Measurements from ENCODE around the gene SNAPC4.
"Not testable (repeated sequence)": the region's sequence is repeated elsewhere in the genome, so short reads cannot be mapped to it uniquely, and the experiment has no call there.

SNAPC4 gene

DNA sequence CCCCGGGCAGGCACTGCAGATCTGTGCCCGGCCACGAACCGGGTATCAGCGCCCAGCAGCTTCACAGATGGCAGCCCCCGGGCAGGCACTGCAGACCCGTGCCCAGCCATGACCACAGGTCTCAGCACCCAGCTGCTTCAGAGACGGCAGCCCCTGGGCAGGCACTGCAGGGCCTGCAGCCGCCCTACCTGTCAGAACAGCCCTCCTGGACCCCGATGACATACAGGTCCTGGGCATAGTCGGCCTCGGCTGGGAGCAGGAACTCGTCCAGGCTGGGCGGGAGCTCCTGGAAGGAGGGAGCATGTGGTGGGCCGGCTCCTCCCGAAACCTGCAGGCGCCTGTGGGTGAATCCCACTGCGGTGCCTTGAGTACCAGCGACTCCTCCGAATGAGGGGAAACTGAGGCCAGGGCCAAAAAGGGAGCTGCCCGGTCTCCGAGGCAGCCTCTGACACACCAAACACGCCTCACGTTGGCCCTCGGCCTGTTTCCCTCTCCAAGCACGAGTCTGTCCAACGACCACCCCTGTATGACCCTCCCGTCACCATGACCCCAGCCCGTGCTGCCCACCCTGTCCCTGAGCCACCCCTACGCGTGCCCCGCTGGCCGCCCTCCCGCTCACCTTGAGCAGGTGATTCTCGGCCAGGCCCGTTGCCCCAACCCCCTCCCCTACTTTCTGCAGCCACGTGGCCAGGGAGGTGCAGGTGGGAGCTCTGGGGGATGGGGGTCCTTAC, 34.0 kb upstream of the SNAPC4 start:
- no peak for DNase-seq (ENCODE audit: low read depth in 2 of 3, low spot score in 1 of 3)

DNA sequence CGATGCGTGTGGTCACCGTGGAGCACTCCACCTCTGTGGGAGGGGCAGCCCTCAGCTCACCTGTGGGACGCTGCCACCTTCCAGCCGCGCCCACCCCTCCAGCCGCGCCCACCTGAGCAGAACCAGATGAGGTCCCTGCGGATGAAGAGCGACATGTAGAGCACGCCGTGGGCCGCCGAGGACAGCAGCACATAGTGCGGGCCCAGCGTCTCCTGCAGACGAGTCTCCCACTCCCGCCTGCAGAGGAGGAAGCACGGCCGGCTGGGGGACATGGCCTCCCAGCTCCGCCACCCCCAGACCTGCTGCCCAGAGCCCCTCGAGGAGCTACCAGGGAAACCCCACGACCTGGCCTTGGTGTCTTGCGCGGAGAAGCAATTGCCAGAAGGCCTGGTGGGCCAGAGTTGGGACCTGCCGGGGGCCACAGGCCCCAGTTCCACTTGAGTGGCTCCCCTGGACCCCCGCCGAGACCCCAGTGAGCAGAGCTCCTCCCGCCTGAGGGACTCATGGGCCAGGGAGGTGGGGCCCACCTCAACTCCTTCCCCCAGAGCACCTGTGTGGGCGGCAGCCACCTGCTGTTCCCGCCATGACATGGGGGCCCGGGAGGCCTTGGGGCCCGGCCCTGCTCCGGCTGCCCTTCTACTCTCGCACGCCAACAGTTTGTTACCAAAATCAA, 33.2 kb upstream of the SNAPC4 start:
- DNase-seq (ENCODE audit: low read depth in 2 of 3, low spot score in 1 of 3): no peak

- DNase-seq (ENCODE audit: low read depth in 2 of 3, low spot score in 1 of 3): no peak
Observed at GRCh38 chr9:136432591-136432990, 32.6 kb upstream of the SNAPC4 start.

GRCh38 chr9:136431782-136432350, 31.9 kb upstream of the SNAPC4 start:
- no peak for DNase-seq (ENCODE audit: low read depth in 2 of 3, low spot score in 1 of 3)

- DNase-seq (ENCODE audit: low read depth in 2 of 3, low spot score in 1 of 3): no peak
Observed at GRCh38 chr9:136430588-136431234, 30.7 kb upstream of the SNAPC4 start.

- no peak for DNase-seq (ENCODE audit: low read depth in 2 of 3, low spot score in 1 of 3)
Observed at GRCh38 chr9:136429683-136430491, 29.9 kb upstream of the SNAPC4 start.

GRCh38 chr9:136429075-136429628, 29.2 kb upstream of the SNAPC4 start:
- DNase-seq (ENCODE audit: low read depth in 2 of 3, low spot score in 1 of 3): no peak

DNA sequence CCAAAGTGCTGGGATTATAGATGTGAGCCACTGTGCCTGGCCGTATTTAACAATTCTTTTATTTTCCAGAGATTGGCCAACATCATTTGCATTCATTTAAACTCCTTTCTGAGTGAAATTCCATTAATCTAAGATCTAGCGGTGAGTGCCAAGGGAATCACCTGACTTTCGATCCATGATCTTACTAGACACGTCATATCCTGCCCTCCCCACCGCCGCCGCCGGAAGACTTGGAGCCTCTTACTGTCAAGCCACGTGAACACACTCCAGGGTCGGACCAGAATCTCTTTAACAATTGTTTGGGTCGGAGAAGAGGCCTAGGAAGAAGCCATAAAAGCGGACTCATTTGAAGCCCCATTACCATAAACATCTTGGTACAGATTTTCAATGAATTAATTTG, 26.8 kb upstream of the SNAPC4 start:
- no peak for DNase-seq (ENCODE audit: low read depth in 2 of 3, low spot score in 1 of 3)

DNA sequence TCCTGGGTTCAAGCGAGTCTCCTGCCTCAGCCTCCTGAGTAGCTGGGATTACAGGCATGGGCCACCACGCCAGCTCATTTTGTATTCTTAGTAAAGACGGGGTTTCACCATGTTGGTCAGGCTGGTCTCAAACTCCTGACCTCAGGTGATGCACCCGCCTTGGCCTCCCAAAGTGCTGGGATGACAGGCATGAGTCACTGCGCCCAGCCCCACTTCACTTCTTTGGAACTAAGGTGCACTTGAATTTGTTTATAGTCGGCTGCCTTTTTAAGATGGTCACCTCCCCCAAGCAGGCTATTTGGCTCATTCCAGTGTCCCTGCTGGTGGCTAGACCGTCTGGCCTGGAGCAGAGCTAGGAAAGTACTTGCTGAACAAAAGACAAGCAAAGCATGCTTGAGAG, 25.4 kb upstream of the SNAPC4 start:
- DNase-seq (ENCODE audit: low read depth in 2 of 3, low spot score in 1 of 3): not testable (repeated sequence)

- DNase-seq (ENCODE audit: low read depth in 2 of 3, low spot score in 1 of 3): no peak
Observed at GRCh38 chr9:136424750-136425362, 24.9 kb upstream of the SNAPC4 start.

DNA sequence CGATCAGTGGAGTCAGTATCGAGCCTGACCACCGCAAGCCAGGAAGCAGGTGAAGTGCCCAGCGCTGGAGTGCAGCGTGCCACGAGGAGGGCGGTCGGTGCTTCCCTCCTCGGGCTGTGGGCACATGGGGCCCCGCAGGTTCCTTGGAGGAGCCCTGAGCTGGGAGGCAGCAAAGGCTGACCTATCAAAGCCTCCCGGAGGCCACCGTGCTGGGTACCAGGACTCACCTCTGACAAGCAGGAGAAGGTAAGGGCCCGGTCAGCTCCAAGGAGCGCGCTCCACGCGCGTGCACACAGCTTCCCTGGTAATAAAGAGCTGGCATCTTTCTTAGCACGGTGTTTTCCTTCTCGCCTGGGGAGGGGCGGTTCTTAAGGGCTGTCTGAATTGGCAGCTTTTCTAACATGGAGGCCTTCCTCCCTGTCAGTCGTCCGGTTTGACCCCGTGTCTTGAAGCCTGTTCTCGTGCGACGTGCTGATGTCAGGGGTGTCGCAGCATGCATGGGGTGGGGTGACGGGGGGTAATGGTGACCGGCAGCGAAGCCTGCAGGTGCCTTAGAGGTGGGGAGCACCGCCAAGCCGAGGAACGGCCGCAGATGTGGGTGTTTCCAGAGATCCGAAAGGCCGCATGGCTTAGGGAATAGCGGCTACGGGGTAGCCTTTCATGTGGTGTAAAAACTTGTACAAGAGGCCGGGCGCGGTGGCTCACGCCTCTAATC, 23.6 kb upstream of the SNAPC4 start:
- no peak for DNase-seq (ENCODE audit: low read depth in 2 of 3, low spot score in 1 of 3)

DNA sequence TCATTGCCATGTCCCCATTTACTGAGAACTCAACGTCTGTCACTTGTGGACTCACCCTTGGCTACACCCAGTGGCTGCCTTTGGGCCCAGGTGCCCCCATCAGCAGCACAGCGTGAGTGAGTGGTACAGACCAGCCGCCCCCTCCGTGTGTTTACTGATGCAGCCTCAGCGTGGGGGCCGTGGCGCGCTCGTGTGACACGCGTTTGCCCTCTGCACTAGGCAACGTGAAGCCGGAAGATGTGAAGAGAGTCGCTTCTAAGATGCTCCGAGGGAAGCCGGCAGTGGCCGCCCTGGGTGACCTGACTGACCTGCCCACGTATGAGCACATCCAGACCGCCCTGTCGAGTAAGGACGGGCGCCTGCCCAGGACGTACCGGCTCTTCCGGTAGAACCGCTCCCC, 22.9 kb upstream of the SNAPC4 start:
- DNase-seq (ENCODE audit: low read depth in 2 of 3, low spot score in 1 of 3): no peak

DNA sequence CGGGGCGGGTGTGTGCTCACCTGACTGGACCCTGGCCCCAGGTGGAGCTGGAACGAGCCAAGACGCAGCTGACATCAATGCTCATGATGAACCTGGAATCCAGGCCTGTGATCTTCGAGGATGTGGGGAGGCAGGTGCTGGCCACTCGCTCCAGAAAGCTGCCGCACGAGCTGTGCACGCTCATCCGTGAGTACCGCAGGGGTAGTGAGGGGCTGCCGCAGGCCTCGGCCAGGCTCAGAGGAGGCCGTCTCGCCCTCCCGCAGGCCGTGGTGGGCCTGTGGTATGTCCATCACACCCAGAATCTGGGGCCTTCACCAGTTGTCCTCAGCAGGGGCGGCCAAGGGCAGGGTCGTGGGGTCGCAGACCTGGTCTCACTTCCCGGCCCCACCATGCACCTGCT, 21.8 kb upstream of the SNAPC4 start:
- no peak for DNase-seq (ENCODE audit: low read depth in 2 of 3, low spot score in 1 of 3)

DNA sequence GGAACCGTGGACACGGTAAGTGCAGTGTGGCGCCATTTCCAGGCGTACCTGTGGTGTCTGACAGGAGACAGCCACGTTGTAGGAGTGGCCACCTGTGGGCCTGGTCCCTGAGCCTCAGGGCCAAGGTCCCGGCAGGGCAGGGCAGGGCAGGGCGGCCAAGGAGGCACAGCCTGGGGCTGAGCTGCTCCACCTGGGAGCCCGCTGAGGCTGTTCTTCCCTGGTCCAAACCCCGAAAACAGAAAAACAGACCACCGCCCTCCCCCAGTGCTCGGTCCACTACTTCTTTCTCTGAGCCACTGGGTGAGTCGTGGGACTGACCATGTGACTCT, 19.1 kb upstream of the SNAPC4 start:
- no peak for DNase-seq (ENCODE audit: low read depth in 2 of 3, low spot score in 1 of 3)

DNA sequence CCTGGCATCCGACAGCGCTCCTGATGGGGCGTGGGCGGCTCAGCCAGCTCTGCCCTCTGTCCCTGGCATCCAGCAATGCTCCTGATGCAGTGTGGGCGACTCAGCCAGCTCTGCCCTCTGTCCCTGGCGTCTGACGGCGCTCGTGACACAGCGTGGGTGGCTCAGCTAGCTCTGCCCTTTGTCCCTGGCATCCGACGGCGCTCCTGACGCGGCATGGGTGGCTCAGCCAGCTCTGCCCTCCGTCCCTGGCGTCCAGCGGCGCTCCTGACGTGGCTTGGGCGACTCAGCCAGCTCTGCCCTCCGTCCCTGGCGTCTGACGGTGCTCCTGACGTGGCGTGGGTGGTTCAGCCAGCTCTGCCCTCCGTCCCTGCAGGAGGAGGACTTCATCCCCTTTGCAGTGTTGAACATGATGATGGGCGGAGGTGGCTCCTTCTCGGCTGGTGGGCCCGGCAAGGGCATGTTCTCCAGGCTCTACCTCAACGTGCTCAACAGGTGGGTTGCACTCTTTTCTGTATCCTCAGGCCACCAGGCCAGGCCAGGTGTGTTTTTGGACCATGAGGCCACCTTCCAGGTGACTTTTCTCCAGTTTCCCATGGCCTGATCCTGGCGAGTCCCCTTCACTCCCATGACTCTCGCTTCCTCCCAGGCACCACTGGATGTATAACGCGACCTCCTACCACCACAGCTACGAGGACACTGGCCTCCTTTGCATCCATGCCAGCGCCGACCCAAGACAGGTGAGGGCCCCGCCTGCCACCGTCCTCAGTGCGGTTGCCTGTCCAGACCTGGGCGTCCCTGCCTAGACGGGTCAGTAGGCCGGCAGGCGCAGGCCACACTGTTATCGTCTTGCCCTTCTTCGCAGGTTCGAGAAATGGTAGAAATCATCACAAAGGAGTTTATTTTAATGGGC, 18.5 kb upstream of the SNAPC4 start:
- no peak for DNase-seq (ENCODE audit: low read depth in 2 of 3, low spot score in 1 of 3)

- DNase-seq (ENCODE audit: low read depth in 2 of 3, low spot score in 1 of 3): no peak
Observed at GRCh38 chr9:136416914-136417313, 16.9 kb upstream of the SNAPC4 start.

DNA sequence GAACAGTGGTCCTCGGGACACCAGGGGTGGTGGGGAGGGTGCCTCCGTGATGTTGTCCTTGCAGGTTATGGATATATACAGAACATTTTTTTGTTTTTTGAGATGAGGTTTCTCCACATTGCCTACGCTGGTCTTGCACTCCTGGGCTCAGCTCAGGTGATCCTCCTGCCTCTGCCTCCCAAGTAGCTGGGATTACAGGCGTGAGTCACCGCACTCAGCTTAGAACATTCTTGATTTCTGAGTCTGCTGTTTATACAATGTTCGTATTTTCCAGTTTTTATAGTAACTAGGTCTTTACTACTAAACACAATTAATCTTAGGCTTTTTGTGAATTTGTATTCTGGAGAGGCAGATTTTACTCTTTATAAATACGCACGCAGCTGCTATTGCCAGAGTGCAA, 16.5 kb upstream of the SNAPC4 start:
- DNase-seq (ENCODE audit: low read depth in 2 of 3, low spot score in 1 of 3): no peak

GRCh38 chr9:136412962-136413361, 13.0 kb upstream of the SNAPC4 start:
- DNase-seq (ENCODE audit: low read depth in 2 of 3, low spot score in 1 of 3): no peak

- DNase-seq (ENCODE audit: low read depth in 2 of 3, low spot score in 1 of 3): no peak
Observed at GRCh38 chr9:136411378-136411777, 11.4 kb upstream of the SNAPC4 start.

Data from stimulated activated CD4-positive, alpha-beta T cell treated with anti-CD3 and anti-CD28 coated beads, Interleukin-12 subunit alpha, Interleukin-12 subunit beta, amount 100 ng/mL, for 48 hours (primary cell).